Sigmoid colon (tissue), 4 donors: ENCODE data around the gene TLE2.

Experiments
- CTCF ChIP-seq, 4 experiments: fragments of 450-650 bp in 3 of 4; fragments of 200-600 bp in 1 of 4; IDR thresholded peaks; one replicate each; pipeline ENCODE4 v1.5.1; 2016 to 2019; ENCODE audit warnings: antibody characterized with exemption in 4 of 4, mild to moderate bottlenecking in 3 of 4, moderate library complexity in 2 of 4
- EP300 ChIP-seq, 4 donors: sonication (generic); formaldehyde crosslinking; IDR thresholded peaks; one replicate each; pipeline ENCODE4 v1.6.1; 2017; ENCODE audit warnings: antibody characterized with exemption in 4 of 4
- POLR2A ChIP-seq, 2 donors: fragments of 450-650 bp; IDR thresholded peaks; one replicate each; pipeline ENCODE4 v1.6.1; 2016; ENCODE audit warnings: antibody characterized with exemption in 2 of 2, mild to moderate bottlenecking in 2 of 2, moderate library complexity in 2 of 2
- POLR2AphosphoS5 ChIP-seq, 4 donors: sonication (generic); formaldehyde crosslinking; IDR thresholded peaks; one replicate each; pipeline ENCODE4 v1.6.1; 2017; ENCODE audit warnings: antibody characterized with exemption in 4 of 4

GRCh38 chr19:3029065-3029923 is at the start of gene TLE2:
- TF ChIP-seq CTCF (IDR thresholded peaks at IDR 0.05) (no peak), POLR2A (IDR thresholded peaks at IDR 0.05) (no peak), EP300 (IDR thresholded peaks at IDR 0.05) (no peak), POLR2AphosphoS5 (IDR thresholded peaks at IDR 0.05) (no peak)
